Muscle layer of duodenum (tissue), 2 donors: ENCODE data around the gene RPL39.
"Not testable (repeated sequence)": the region's sequence is repeated elsewhere in the genome, so short reads cannot be mapped to it uniquely, and the experiment has no call there.

Source experiments
- H3K27ac ChIP-seq: one replicate; pipeline ENCODE4 v1.7.0; 2013; ENCODE audit warnings: mild to moderate bottlenecking, low read length
- H3K27me3 ChIP-seq: one replicate; pipeline ENCODE4 v1.7.0; 2013; ENCODE audit warnings: low read depth, mild to moderate bottlenecking, control low read depth, low read length
- H3K36me3 ChIP-seq, 2 donors: one replicate each; pipeline ENCODE4 v1.7.0; 2013; ENCODE audit warnings: low read length in 2 of 2, control low read depth in 1 of 2, mild to moderate bottlenecking in 1 of 2; ENCODE audit not compliant: insufficient read depth in 2 of 2, control insufficient read depth in 1 of 2
- H3K4me1 ChIP-seq, 2 donors: one replicate each; pipeline ENCODE4 v1.7.0; 2013; ENCODE audit warnings: low read length in 2 of 2, mild to moderate bottlenecking in 2 of 2, control low read depth in 1 of 2, moderate library complexity in 1 of 2; ENCODE audit not compliant: insufficient read depth in 2 of 2, control insufficient read depth in 1 of 2
- H3K4me3 ChIP-seq, 2 donors: one replicate each; pipeline ENCODE4 v1.7.0; 2013; ENCODE audit warnings: low read length in 2 of 2, low read depth in 1 of 2, mild to moderate bottlenecking in 1 of 2
- H3K9me3 ChIP-seq, 2 donors: one replicate each; pipeline ENCODE4 v1.7.0; 2013; ENCODE audit warnings: low read length in 2 of 2, control low read depth in 1 of 2, mild to moderate bottlenecking in 1 of 2; ENCODE audit not compliant: control insufficient read depth in 1 of 2
- donor health status: healthy.

RPL39 gene

DNA sequence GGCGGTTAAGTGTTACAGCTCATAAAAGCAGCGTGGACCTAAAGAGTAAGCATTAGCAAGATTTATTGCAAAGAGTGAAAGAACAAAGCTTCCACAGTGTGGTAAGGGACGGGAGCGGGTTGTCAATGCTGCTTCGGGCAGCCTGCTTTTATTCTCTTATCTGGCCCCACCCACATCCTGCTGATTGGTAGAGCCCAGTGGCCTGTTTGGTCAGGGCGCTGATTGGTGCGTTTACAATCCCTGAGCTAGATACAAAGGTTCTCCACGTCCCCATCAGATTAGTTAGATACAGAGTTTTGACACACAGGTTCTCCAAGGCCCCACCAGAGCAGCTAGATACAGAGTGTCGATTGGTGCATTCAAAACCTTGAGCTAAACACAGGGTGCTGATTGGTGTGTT lies 41.3 kb downstream of the RPL39 start:
- H3K4me3 ChIP-seq, H3K27ac ChIP-seq, H3K36me3 ChIP-seq, H3K4me1 ChIP-seq, H3K27me3 ChIP-seq, H3K9me3 ChIP-seq: not testable (repeated sequence)

DNA sequence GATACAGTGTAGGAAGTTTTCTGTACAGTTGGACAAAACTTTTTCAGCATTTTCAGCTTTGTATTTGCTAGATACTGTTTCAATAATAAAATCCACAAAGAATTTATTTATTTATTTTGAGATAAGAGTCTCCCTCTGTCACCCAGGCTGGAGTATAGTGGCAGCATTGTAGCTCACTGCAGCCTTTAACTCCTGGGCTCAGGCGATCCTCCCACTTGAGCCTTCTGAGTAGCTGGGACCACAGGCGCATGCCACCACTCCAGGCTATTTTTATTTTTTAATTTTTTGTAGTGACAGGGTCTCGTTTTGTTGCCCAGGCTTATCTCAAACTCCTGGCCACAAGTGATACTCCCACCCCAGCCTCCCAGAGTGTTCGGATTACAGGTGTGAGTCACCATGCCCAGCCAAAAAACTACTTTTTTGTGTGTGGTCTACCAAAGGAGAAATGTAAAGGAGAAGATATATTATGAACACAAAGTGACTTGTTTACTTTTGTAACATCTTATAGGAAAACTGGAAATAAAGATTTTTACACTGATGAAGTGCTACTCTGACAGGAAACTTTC lies 46.1 kb downstream of the RPL39 start:
- Histone ChIP-seq H3K9me3 (no peaks in the 10 kb centered on the region), H3K4me3 (no peak overlapping the region), H3K27ac (no peak overlapping the region), H3K36me3 (no peaks in the 10 kb centered on the region), H3K4me1 (no peaks in the 10 kb centered on the region), H3K27me3 (no peaks in the 10 kb centered on the region)

DNA sequence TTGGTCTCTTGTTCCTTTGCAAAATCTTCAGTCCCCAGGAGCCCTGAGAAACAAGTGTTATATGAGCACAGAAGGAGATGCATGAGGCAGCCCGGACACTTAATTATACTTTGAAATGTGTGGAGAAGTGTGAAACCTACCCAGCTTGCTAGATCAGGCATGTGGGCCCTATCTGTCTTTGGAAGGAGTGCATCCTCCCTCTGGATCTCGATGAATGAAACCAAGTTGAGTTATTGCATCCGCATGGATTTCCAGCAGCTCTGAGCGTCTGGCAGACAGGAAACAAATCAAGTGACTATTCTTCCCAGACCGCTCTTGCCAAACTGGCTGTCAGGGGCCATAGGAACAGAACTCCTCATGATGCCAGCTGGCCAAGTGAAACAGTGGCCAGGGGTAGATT lies 52.7 kb downstream of the RPL39 start:
- peaks cover 0 to 5% of the 10 kb centered on the region in 2 donors for H3K4me1 ChIP-seq
- H3K27ac ChIP-seq, result no peak overlapping the region
- no peak overlapping the region for H3K4me3 ChIP-seq
- H3K9me3 ChIP-seq, result no peaks in the 10 kb centered on the region
- no peaks in the 10 kb centered on the region for H3K36me3 ChIP-seq
- H3K27me3 ChIP-seq, result no peaks in the 10 kb centered on the region
